MM.1S (cell line): Measurements from ENCODE around the gene SSNA1.

Experiments used
- DNase-seq: peaks from one replicate; pipeline ENCODE4 v3.0.0-alpha.2; 2015
- H2AFZ ChIP-seq: fragments of 300-600 bp; sonication (generic); 2 replicates; pipeline ENCODE4 v1.6.0; 2016; ENCODE audit warnings: antibody characterized with exemption, low read length
- H3F3A ChIP-seq: fragments of 300-600 bp; sonication (generic); 2 replicates; pipeline ENCODE4 v1.6.1; 2016; ENCODE audit warnings: mild to moderate bottlenecking, antibody characterized with exemption, low read length, moderate library complexity, mixed read lengths; ENCODE audit not compliant: insufficient read depth
- H3K27ac ChIP-seq: fragments of 300-600 bp; sonication (generic); 2 replicates; pipeline ENCODE4 v1.5.1; 2016; ENCODE audit warnings: mild to moderate bottlenecking, low read length
- H3K27me3 ChIP-seq: fragments of 300-600 bp; sonication (generic); replicated peaks from 2 replicates; pipeline ENCODE4 v1.6.0; 2016; ENCODE audit warnings: low read length; ENCODE audit not compliant: insufficient read depth
- H3K36me3 ChIP-seq: fragments of 300-600 bp; sonication (generic); replicated peaks from 2 replicates; pipeline ENCODE4 v1.6.1; 2016; ENCODE audit warnings: mild to moderate bottlenecking, low read length, mixed read lengths; ENCODE audit not compliant: insufficient read depth
- H3K4me1 ChIP-seq: fragments of 300-600 bp; sonication (generic); 2 replicates; pipeline ENCODE4 v1.6.1; 2016; ENCODE audit warnings: low read length, mixed read lengths
- H3K4me2 ChIP-seq: fragments of 300-600 bp; sonication (generic); 2 replicates; pipeline ENCODE4 v1.6.0; 2016; ENCODE audit warnings: low read depth, low read length
- H3K4me3 ChIP-seq: fragments of 300-600 bp; sonication (generic); 2 replicates; pipeline ENCODE4 v1.5.1; 2016; ENCODE audit warnings: low read length, mixed read lengths
- H3K79me2 ChIP-seq: fragments of 300-600 bp; sonication (generic); 2 replicates; pipeline ENCODE4 v1.6.1; 2016; ENCODE audit warnings: mixed run types, low read length, mixed read lengths
- H3K9ac ChIP-seq: fragments of 300-600 bp; sonication (generic); 2 replicates; pipeline ENCODE4 v1.6.1; 2016; ENCODE audit warnings: low read length, mixed read lengths
- H3K9me2 ChIP-seq: fragments of 300-600 bp; sonication (generic); replicated peaks from 2 replicates; pipeline ENCODE4 v1.6.1; 2016; ENCODE audit warnings: mild to moderate bottlenecking, low read length, mixed read lengths; ENCODE audit not compliant: insufficient read depth
- H3K9me3 ChIP-seq: fragments of 300-600 bp; sonication (generic); replicated peaks from 2 replicates; pipeline ENCODE4 v1.6.1; 2016; ENCODE audit warnings: mild to moderate bottlenecking, low read length, mixed read lengths; ENCODE audit not compliant: insufficient read depth
- H4K20me1 ChIP-seq: fragments of 300-600 bp; sonication (generic); 2 replicates; pipeline ENCODE4 v1.6.1; 2016; ENCODE audit warnings: mild to moderate bottlenecking, low read length, moderate library complexity, mixed read lengths; ENCODE audit not compliant: insufficient read depth
- CTCF ChIP-seq: fragments of 300-600 bp; sonication (generic); IDR thresholded peaks from 2 replicates; pipeline ENCODE4 v1.5.1; 2016; ENCODE audit warnings: antibody characterized with exemption, low read length, mixed read lengths
- EZH2 ChIP-seq: fragments of 300-600 bp; sonication (generic); optimal IDR thresholded peaks from 2 replicates; pipeline ENCODE3; 2017; ENCODE audit warnings: low read depth, mild to moderate bottlenecking, antibody characterized with exemption, low read length, mixed read lengths
- EZH2phosphoT487 ChIP-seq: fragments of 300-600 bp; sonication (generic); IDR thresholded peaks from 2 replicates; pipeline ENCODE4 v1.6.1; 2018; ENCODE audit warnings: antibody characterized with exemption, low read length

SSNA1 gene

GRCh38 chr9:137232101-137232500 lies 43.6 kb downstream of the SSNA1 start:
- TF ChIP-seq EZH2: no peak
- TF ChIP-seq CTCF: no peak
- no peak for TF ChIP-seq EZH2phosphoT487
- peaks cover 77% of the 10 kb centered on the region for H3K27me3 ChIP-seq

DNA sequence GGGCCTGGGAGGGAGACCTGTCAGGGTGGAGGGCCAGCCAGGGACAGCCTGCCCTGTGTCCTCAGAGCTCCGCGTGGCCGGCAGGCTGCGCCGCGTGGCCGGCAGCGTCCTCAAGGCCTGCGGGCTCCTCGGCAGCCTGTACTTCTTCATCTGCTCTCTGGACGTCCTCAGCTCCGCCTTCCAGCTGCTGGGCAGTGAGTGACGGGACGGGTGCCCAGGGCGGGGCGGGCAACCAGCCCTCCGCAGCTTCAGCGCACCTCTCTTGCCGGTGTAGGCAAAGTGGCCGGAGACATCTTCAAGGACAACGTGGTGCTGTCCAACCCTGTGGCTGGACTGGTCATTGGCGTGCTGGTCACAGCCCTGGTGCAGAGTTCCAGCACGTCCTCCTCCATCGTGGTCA lies 44.0 kb downstream of the SSNA1 start:
- H3K27ac ChIP-seq: no peak overlapping the region
- H4K20me1 ChIP-seq: no peaks in the 10 kb centered on the region
- H3K36me3 ChIP-seq: no peaks in the 10 kb centered on the region
- no peak overlapping the region for H3K4me3 ChIP-seq
- peaks cover 77% of the 10 kb centered on the region for H3K27me3 ChIP-seq
- no peak overlapping the region for H2AFZ ChIP-seq
- no peaks in the 10 kb centered on the region for H3K9me3 ChIP-seq
- H3K4me2 ChIP-seq: no peak overlapping the region
- peaks cover 9% of the 10 kb centered on the region; the same call in 1 of the 2 replicates for H3K4me1 ChIP-seq
- TF ChIP-seq EZH2phosphoT487: no peak
- TF ChIP-seq CTCF: no peak
- no peak for TF ChIP-seq EZH2
- no peaks in the 10 kb centered on the region for H3K9me2 ChIP-seq
- DNase-seq: no peak
- no peaks in the 10 kb centered on the region for H3K79me2 ChIP-seq
- no peak overlapping the region for H3K9ac ChIP-seq
- no peaks in the 10 kb centered on the region for H3F3A ChIP-seq

More at GRCh38 chr9:137232101-137232500, 43.6 kb downstream of the SSNA1 start:
- Histone ChIP-seq H3F3A (no peaks in the 10 kb centered on the region), H3K4me2 (no peak overlapping the region), H3K79me2 (no peaks in the 10 kb centered on the region), H3K36me3 (no peaks in the 10 kb centered on the region), H2AFZ (no peak overlapping the region), H3K9ac (no peak overlapping the region), H3K4me3 (no peak overlapping the region), H3K27ac (no peak overlapping the region), H3K9me3 (no peaks in the 10 kb centered on the region), H3K4me1 (peaks cover 9% of the 10 kb centered on the region; the same call in 1 of the 2 replicates), H3K9me2 (no peaks in the 10 kb centered on the region), H4K20me1 (no peaks in the 10 kb centered on the region)
- DNase-seq: no peak

GRCh38 chr9:137233143-137233980 lies 44.9 kb downstream of the SSNA1 start:
- no peak for DNase-seq
- no peak overlapping the region for H3K4me2 ChIP-seq
- H3K9me2 ChIP-seq: no peaks in the 10 kb centered on the region
- H3K9me3 ChIP-seq: no peaks in the 10 kb centered on the region
- no peak overlapping the region for H3K4me3 ChIP-seq
- no peak overlapping the region for H3K9ac ChIP-seq
- H3K36me3 ChIP-seq: no peaks in the 10 kb centered on the region
- H3K4me1 ChIP-seq: peaks cover 9% of the 10 kb centered on the region; the same call in 1 of the 2 replicates
- no peaks in the 10 kb centered on the region for H4K20me1 ChIP-seq
- TF ChIP-seq CTCF (no peak), EZH2phosphoT487 (no peak), EZH2 (no peak)
- no peak overlapping the region for H3K27ac ChIP-seq
- peaks cover 74% of the 10 kb centered on the region for H3K27me3 ChIP-seq
- H2AFZ ChIP-seq: no peak overlapping the region
- no peaks in the 10 kb centered on the region for H3F3A ChIP-seq
- H3K79me2 ChIP-seq: no peaks in the 10 kb centered on the region
